HG02885 (cell line): ENCODE results near the gene SMOC1.
A peak's percentile ranks its signal among the peaks of the same experiment; 100 is the strongest.

Experiments used
- ATAC-seq: cut with Tn5 transposase; IDR thresholded peaks from one replicate; pipeline ENCODE4 v1.9.1; 2021; ENCODE audit warnings: mild to moderate bottlenecking; ENCODE audit not compliant: unreplicated experiment, poor library complexity

SMOC1 gene

GRCh38 chr14:70027785-70028428 lies 148.7 kb downstream of the SMOC1 start:
- no peak for ATAC-seq

DNA sequence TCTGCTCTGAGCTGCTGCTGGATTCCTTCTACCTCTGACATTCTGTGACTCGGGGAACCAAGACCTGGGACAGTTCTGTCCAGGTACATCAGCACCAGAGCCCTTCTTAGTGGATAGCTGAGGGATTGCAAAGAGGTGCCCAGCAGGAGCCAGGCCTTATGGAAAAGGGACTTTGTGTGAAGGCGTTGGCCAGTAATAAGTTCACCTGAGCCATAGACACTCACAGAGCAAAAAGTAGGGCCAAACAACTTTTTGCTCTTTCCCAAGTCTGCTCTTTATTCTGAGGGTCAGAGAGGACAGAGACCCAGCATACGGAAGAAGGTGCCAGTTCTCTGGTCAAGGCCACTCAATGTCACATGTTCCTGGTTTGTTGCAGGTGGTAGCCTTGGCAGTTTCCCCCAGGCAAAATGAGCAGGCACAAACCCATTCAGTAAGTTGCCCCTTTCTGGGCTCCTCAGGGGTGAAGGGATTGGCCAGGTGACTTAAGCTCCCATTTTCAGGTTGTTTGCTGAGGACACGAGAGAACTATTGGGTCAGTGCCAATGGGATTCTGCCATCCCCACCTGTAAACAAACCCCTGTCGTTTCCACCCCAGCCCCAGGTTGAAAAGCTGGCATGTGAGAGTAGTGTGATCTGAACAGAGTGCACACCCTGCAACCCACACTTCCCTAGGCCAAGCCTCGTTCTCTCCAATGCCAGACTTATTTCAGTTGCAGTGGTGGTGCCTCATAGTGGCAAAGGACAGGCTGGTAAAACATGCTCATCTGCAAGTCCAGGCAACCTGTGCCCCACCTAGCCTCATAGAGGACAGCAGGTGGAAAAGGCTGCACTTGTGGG lies 150.3 kb downstream of the SMOC1 start:
- no peak for ATAC-seq

- ATAC-seq: no peak
Observed at GRCh38 chr14:70032016-70032415, 152.8 kb downstream of the SMOC1 start.

DNA sequence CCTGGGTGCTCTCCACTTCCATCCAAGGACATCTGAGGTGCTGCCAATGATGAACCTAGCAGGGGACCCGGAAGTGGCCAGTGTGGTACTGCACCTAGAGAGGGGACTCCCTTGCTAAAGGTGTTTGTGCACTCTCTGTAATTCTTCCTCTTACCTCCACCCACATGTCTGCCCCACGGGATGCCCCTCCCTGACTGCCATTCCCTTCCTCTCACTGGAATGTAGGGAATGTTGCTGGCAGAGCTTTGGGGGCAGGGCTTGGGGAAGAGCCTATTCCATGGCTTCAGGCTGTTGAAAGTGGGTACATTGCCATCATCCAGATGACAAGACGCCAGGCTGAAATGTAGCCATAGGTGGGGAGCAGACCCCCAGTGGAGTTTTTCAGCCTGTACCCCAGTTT lies 153.2 kb downstream of the SMOC1 start:
- ATAC-seq: no peak

DNA sequence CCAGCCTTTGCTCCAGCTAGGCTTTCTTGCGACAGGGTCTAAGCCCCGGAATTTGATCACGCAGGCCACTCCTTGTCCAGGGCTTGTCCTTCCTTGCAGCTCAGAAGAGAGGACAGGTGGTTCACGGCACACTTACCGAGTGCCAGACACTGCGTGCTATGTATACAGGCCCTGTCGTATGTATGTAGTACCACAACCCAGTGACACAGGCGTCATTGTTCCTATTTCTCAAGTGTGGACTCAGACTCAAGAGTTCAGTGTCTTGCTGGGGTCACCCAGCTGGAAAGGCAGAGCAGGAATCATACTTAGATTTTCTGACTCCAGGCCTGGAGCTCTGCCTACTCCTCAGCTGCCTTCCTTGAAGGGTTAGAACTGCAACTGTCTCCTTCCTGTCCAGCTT lies 153.9 kb downstream of the SMOC1 start:
- ATAC-seq: no peak

GRCh38 chr14:70033561-70033960 lies 154.3 kb downstream of the SMOC1 start:
- no peak for ATAC-seq

DNA sequence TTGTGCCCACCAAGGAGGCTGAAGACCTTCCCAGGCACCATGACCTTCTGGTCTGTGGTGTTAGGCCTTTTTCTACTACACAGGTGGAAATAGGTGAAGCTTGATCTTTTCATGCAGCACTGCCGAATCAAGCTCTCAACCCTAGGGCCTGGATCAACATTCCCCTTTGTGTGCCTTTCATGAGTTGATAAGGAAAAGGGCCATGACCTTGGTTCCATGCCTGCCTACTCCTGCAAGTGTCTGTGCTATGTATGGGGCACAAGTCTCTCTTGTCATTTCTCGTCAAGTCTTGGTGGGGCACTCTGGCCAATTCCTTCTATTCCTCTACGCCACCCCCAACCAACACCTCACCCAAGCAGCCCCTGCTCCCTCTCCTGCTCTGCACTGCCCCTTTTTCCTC lies 155.0 kb downstream of the SMOC1 start:
- no peak for ATAC-seq

DNA sequence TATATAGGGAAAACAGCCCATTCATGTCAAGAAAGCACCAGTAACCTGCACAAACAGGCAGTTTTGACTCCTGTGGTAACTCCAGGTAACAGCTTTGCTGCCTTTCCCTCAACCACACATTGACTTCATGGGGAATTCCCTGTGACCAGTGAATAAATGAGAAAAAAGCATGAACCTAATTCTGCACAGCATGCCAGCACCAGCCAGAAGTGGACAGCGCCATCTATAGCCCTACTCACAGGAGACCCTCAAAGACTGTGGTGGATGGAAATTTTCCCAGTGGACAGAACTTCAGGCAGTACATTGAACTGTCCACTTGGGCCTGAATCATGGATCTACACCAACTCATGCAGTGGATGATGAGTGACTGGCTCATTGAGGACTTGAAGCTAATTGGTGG lies 157.4 kb downstream of the SMOC1 start:
- no peak for ATAC-seq

GRCh38 chr14:70043001-70043400 lies 163.8 kb downstream of the SMOC1 start:
- ATAC-seq: no peak

DNA sequence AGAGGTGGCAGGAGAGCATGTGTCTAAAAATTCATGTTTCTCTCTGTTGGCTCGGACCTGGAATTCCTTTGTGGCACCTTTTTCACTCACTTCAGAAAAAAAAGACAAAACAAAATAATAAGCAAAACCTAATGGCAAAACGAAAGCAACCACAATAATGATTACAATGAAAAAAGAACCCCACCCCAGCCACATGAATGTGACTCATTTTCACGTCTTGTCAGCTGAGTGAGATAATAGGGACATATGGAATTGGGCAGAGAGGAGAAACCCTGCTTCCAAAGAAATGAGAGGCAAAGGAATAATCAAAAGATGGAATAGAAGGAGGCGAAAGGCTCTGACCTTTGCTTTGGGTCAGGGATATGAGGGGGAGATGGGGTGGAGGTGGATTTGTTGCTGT lies 166.1 kb downstream of the SMOC1 start:
- no peak for ATAC-seq

DNA sequence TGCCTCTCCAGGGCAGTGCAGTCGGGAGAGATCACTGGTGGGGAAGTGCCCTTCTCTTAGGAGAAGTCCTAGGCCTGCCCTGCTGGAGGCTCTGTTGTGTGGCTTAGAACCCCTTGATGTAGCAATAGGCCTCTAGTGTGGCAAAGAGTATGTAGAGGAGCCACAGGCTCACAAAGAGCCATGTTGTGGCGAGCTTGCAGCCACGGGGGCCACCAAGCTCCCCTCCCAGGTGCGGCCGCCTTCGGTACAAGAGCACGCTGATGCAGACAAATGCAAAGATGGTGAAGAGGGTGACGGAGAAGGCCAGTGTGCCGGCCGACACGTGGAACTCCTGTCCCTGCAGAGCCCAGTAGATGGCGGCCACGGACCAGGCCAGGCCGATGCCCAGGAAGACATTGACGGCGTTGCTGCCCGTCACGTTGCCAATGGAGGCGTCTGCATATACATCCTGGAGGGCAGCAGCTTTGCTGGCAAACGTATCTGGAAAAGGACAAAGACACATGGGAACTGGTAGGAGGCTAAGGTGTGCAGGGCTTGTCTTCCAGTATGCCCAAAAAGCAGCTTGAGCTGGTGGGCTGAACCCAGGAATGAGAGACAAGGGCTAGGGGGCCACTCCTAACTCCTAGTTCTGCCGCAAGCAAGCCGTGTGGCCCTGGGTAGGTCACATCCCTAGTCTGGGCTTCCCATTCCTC lies 166.8 kb downstream of the SMOC1 start:
- peak; percentile 71 for ATAC-seq

DNA sequence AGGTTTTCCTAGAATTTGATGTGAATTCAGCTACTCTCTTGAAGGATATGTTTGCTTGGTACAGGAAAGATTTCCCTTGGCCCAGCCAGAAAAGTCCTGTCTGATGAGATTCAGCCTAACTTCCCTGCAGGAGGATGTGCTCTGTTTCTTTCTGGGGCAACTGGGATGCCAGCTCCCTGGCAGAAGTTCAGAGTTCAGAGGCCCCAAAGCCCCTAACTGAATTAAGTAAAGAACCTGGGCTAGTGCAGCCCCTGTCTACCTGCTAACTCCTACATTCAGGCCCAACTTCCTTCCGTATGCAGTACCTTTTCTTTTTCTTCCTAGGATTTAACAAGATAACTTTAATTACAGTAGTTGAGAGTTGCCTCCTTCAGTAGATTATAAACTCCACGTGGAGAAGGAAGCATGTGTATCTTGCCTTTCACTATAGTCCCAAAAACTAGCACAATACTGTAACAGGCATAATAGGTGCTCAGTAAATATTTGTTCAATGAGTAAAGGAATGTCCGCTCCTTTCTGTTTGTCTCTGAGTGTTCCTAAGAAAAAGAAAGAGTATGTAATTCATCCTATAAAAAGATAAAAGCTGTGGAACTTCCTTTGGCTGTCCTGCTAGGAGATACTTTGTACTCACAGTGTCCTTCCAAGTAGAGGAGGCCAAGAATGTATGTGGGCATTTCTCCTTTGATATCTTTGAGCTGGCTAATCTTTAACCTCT lies 168.5 kb downstream of the SMOC1 start:
- ATAC-seq: no peak

- no peak for ATAC-seq
Observed at GRCh38 chr14:70048313-70048654, 169.1 kb downstream of the SMOC1 start.

- no peak for ATAC-seq
Observed at GRCh38 chr14:70049605-70050004, 170.4 kb downstream of the SMOC1 start.

DNA sequence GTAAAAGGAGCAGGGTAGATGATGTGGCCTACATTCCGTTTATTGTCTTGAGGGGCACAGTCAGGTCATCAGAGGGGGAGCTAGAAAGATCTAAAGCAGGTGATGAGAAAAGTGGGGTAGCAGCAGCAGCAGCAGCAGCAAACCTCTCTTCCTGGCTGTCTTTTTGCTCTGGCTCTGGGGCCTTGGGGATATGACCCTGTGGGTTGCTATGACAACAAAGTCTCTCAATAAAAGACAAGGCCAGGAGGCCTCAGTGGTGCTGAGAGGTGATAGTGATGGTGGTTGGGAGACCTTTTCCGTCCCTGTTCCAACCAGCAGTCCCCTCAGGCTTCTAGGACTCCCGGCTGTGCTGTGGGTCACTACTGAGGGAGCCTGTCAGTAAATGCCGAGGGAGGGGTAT lies 170.9 kb downstream of the SMOC1 start:
- no peak for ATAC-seq

DNA sequence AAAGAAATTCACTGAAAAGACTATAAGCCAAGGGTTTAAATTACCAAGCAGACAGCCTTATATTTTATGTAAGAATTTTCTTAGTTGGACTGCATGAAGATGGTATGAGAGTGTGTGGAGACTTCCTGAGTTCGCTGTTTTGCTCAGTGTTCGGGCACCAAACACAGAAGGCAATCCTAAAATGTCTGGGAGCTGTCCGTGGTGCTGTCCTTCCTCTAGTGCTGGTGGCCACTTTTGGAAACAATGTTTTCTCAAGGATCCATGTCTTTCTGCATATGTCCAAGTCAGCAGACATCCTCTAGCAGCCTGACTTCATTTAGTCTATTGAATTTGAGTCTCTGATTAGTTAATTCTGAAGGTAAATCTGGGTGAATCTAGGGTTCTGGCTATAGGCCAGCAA lies 173.8 kb downstream of the SMOC1 start:
- no peak for ATAC-seq

DNA sequence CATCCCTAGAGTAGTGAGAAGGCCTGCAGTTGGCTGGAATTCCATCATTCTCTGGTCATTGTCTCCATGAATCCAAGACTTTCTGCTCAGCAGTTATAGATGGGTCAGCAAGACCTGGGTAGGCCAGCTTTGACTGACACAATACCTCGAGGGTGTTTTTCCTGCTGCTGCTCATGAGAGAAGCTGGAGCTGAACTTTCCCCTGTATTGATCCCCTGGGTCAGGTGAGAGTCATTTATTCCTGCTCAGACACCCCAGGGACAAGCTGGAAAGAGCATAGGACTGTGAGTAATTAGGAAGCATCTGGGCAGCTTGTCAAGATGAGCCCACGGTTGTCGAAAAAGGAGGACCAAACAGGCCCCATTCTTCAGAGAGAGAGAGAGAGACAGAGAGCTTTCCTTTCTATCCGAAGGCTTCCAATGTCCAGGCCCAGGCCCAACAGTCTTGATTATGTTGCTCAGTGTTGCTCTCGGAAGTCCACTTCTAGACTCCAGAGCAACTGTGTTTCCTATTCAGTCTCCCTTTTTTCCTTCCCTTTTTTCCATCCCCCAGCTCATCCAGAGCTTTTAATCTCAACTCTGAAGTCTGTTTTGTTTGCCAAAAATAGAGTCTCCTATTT lies 178.4 kb downstream of the SMOC1 start:
- ATAC-seq: no peak

GRCh38 chr14:70059545-70059944 lies 180.3 kb downstream of the SMOC1 start:
- ATAC-seq: no peak

DNA sequence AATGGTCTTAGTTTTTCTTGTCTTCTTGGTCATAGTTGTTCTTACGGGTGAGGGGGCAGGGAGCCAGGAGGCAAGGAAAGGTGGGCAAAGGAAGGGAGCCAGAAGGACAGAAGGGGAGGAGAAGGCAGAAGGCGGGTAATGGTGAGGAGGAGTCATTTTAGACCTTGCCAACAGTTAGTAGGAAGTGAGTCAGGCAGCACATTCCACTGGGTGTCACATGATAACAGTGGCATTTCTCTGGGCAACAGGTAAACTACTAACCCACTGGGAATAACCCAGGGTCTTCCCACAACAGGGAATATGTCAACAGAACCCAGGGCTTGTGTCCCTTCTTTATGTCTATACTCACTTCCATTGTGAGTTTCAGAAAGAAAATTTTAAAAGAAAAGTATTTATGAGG lies 181.9 kb downstream of the SMOC1 start:
- no peak for ATAC-seq

GRCh38 chr14:70064136-70064865 lies 185.1 kb downstream of the SMOC1 start:
- no peak for ATAC-seq
